Left hindlimb (tissue), 1 donor: ENCODE data around the gene SEC23A.
"Not testable (repeated sequence)": the region's sequence is repeated elsewhere in the genome, so short reads cannot be mapped to it uniquely, and the experiment has no call there.

Source experiments
- DNase-seq: peaks from one replicate; pipeline ENCODE4 v3.0.0-alpha.2; 2018

Gene SEC23A

DNA sequence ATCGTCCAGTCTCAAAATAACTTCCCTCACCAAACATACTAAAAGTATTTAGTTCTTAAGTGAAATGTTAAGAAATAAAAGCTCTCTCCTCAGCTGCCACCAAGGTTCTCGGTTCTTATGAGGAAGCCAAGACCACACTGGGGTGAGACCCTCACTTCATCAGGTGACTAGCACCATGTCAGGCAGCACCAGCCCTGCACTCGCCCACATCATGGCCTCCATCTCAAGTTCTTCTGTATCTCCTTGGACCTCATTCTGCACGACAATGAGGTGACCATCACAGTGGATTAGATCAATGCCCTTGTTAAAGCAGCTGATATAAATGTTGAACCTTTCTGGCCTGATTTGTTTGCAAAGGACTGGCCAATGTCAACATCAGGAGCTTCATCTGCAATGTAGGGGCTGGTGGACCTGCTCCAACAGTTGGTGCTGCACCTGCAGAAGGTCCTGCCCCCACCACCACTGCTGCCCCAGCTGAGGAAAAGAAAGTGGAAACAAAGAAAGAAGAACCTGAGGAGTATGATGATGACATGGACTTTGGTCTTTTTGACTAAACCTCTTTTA is 12.4 kb downstream of the SEC23A start:
- no peak for DNase-seq

DNA sequence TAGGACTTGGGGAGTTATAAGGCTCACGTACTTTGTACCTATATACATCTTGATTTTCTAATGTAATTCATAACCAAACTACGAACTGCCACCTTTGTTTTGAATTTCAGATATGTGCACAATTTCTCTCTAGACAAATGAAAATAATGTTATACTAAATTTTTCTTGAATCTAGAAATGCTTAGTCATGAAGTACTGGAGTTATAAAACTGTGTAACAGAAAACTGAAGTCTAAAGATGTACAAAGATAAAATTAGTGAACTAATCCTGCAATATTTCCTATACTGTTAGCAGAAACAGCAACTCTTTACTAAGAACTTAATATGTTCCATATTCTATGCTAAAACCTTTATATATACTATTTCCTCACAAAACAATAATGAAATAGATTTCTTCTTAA is 15.5 kb downstream of the SEC23A start:
- no peak for DNase-seq

- no peak for DNase-seq
Measured at GRCh38 chr14:39085933-39086332, 17.1 kb downstream of the SEC23A start.

GRCh38 chr14:39083127-39083526 is 19.9 kb downstream of the SEC23A start:
- no peak for DNase-seq

- DNase-seq = no peak
Measured at GRCh38 chr14:39080886-39081285, 22.1 kb downstream of the SEC23A start.

GRCh38 chr14:39071096-39071495 is 31.9 kb downstream of the SEC23A start:
- no peak for DNase-seq

DNA sequence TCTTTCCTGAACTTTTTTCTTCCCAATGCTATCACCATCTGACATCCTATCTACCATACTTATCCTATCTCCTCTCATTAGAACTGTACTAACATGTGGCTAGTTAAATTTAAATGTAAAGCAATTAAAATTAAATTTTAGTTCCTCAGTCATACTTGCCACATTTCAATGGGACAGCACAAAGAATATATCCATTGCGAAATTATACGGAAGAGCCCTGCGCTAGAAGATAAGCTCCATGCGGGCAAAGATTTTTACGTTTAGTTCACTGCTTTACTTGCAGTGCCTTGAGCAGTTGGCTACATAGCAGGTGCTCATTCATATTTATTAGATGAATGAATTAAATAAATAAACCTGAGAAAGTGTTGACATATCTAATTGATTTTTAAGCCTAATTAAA is 33.1 kb downstream of the SEC23A start:
- DNase-seq = no peak

- DNase-seq = not testable (repeated sequence)
Measured at GRCh38 chr14:39069169-39069805, 33.7 kb downstream of the SEC23A start.

GRCh38 chr14:39060818-39061437 is 42.1 kb downstream of the SEC23A start:
- no peak for DNase-seq

DNA sequence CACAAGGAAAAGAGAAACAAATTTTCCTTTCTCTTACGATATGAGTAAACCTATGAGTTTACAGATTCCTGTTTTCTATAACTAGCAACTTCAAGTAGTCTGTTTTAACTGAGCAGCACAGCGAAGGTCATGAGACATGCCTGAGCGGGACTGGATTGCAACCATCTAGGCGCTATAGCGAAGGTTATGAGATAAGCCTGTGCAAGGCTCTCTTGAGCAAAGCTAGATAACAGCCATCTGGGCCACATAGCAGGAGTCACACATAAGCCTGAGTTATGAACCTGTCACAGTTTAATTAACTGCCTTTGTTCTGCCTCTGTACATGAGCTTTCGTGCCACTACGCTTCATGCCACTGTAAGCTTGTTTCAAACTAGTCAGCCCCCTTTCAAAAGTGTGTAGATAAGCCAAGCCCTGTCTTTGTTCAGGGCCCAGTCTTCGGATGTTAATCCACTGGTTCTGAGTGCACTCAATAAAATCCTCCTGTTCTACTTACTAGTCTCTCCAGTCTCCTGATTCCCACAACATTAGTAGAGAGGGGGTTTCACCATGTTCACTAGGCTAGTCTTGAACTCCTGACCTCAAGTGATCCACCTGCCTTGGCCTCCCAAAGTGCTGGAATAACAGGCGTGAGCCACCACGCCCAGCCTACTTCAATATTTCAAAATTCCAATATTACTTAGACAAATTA is 47.1 kb downstream of the SEC23A start:
- no peak for DNase-seq

- not testable (repeated sequence) for DNase-seq
Measured at GRCh38 chr14:39052869-39053454, 50.1 kb downstream of the SEC23A start.

DNA sequence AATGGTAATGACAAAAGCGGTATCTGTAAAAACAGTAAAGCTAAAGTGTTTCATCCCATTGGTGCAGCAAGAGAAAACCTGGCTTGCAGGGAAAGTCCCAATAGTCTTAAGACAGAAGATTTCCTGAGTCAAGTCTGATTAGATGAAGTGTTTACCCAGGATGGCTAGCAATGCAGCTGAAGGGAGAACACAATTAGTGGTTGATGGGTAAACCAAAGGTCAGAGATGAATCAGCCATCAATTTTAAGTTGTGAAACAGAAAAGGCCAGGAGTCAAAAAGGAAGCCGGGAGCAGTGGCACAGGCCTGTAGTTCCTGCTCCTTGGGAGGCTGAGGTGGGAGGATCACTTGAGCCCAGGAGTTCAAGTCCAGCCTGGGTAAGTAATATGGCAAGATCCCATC is 52.6 kb downstream of the SEC23A start:
- DNase-seq = no peak

DNA sequence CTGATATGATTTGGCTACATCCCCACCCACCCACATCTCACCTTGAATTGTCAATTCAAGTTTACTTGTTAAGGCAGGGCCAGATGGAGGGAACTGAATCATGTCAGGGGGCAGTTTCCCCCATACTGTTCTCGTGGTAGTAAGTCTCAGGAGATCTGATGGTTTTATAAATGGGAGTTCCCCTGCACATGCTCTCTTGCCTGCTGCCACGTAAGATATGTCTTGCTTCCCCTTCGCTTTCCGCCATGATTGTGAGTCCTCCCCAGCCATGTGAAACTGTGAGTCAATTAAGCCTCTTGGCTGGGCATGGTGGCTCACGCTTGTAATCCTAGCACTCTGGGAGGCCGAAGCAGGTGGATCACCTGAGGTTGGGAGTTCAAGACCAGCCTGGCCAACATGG is 57.1 kb downstream of the SEC23A start:
- not testable (repeated sequence) for DNase-seq

GRCh38 chr14:39043352-39043943 is 59.6 kb downstream of the SEC23A start:
- no peak for DNase-seq

DNA sequence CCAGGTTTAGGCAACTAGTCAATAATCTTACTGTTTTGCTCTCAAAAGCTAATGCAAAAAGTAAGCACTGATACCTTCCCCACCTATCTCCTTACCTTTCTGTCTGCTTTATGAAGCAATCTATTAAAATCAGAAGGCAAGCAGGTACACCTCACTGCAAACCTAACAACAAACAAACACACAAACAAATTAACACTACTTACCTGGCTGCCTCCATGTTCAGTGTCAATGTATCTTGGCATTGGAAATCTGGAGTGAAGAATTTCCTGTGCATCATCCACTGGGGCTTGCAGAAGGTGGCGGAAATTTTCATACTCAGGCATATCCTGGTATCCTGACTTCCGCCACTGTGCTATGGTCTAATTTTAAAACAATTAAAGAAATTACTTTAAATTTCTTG is 62.5 kb downstream of the SEC23A start:
- DNase-seq = no peak

- DNase-seq = no peak
Measured at GRCh38 chr14:39038542-39038941, 64.5 kb downstream of the SEC23A start.

DNA sequence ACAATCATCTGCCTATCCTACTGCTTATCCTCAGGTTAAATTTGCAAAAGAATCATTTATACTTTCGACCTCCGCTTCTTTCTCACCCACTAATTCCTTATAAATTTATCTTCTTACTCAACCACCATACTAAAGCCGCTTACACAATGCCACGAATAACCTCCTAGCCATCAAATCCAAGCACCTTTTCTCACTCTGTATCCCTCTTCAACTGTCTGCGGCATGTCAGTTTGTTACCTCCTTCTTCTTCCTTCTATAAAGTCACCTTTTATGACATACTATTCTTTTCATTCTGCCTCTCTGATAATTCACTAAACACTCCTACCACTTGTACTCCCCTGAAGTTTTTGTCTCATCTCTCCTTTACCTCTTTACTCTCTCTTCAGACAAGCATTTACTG is 66.3 kb downstream of the SEC23A start:
- DNase-seq = no peak

DNA sequence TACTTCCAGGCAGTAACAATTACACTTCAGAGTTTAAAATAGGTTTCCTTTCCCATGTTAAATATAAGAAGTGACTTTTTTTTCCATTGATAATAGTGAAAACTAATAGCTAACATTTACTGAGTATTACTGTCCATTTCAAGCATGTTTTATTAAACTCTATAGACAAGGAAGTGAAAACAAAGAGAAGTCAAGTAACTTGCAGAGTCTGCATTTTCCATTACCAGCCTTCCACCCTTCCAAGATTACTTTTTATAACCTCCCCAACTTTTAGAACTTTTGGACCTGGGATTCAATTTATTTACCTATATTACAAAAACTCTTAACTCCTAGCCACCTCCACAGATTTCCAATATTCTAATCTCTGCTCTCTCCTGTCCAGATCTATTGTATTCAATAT is 67.7 kb downstream of the SEC23A start:
- DNase-seq = no peak

DNA sequence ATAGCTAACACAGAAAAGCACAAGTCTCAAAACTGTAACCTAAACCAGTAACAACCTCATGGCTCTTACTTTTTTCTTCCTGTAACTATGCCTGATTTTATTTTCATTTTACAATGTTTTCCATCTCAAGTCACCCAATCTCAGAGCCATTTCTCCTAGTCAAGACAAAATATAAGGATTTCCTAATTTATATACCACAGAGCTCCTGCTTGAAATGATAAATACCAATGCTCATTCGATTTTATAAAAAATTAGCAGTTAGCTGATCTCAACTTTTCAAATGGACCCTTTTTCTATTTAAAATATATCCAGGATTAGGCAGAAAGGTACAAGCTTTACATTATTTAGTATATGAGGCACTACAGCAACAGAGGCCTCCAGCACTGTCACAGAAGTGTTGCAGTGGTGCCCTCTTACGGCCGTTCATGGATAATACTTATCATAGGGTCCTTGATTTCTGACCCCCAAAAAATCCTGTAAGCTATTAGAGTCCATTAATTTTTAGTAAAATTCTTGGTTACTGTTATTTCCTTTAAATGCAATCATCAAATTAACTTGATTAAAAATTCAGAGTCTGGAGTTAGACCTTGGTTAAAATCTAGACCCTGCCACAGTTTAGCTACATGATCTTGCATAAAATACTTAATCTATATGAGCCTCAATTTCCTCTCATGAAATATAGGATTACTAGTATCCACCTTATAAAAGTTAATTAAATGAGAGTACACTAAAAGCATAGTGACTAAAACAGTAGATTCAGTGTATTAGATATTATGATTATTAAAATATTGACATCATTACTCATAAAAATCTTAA is 68.3 kb downstream of the SEC23A start:
- DNase-seq = no peak

DNA sequence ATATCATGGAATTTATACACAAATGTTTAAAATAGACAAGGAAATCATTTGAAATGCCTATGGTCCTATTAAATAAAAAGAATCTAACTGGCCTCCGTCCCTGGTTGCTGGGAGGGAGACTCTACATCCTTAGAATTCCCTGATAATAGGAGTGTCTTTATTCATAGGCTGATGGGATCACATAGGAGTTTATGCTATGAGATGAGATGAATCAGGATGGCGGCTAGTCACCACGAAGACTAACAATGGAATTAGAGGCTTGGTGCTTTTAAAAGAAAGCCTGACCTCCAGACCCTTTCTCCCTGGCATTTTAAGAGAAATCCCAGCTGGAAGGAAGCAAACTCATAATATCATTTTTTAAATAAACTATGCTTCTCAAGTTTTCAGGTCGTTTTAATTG is 69.7 kb downstream of the SEC23A start:
- no peak for DNase-seq

DNA sequence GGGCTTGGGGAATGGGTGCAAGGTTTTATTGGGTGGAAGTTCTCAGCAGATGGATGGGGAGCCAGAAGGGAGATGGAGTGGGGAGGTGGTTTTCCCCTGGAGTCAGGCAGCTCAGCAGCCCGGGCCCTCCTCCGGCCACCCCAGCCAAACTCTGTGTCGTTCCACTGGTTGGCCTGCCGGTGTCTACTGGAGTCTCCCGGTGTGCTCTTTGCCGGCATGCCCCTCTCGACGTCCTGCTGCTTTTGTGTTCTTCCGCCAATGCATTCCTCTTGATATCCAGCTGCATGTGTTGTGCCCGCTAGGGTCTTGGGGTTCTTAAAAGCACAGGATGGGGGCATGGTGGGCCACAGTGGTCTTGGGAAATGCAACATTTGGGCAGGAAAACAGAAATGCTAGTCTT is 72.8 kb downstream of the SEC23A start:
- DNase-seq = no peak

GRCh38 chr14:39029789-39030188 is 73.2 kb downstream of the SEC23A start:
- no peak for DNase-seq
